ENCODE data around the gene CENATAC.
"Not testable (repeated sequence)": the region's sequence is repeated elsewhere in the genome, so short reads cannot be mapped to it uniquely, and the experiment has no call there.

CENATAC gene

DNA sequence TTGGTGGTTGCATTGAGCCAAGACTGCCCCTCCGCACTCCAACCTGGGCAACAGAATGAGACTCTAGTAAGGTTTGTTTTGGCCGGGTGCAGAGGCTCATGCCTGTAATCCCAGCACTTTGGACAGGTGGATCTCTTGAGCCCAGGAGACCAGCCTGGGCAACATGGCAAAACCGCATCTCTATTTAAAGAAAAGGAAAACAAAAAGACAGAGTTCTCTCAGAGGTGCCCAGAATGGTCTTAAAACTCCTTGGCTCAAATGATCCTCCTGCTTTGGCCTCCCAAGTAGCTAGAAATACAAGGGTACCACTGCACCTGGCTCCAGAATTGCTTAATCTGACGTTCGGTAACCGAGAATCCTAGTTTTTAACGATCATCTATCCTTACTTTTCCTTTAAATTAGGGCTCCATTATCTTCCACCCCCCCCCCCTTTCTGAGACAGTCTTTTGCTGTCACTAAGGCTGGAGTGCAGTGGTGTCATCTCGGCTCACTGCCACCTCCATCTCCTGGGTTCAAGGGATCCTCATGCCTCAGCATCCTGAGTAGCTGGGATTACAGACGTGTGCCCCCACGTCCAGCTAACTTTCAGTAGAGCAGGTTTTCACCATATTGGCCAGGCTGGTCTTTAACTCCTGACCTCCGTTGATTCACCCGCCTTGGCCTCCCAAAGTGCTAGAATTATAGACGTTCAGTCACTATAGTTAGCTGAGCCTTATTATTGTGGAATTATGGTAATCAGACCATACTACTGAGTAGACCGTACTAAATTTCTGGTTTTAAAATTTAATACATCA, 18.5 kb downstream of the CENATAC start:
- Histone ChIP-seq H3K4me1 (ENCODE audit: insufficient read depth, poor library complexity, severe bottlenecking) (peaks cover 19% of the 10 kb centered on the region), H3K36me3 (ENCODE audit: low read depth) (peaks cover 72% of the 10 kb centered on the region), H3K9me3 (ENCODE audit: severe bottlenecking) (no peaks in the 10 kb centered on the region), H3K4me3 (ENCODE audit: severe bottlenecking) (peak overlapping the region; percentile 85), H3K27me3 (ENCODE audit: insufficient read depth, poor library complexity, severe bottlenecking) (no peaks in the 10 kb centered on the region), H3K27ac (ENCODE audit: poor library complexity, severe bottlenecking) (peak overlapping the region; percentile 82)
- DNase-seq (ENCODE audit: low spot score) (no peak), ATAC-seq (ENCODE audit: low read depth) (no peak)
- TF ChIP-seq, protein P1, sequence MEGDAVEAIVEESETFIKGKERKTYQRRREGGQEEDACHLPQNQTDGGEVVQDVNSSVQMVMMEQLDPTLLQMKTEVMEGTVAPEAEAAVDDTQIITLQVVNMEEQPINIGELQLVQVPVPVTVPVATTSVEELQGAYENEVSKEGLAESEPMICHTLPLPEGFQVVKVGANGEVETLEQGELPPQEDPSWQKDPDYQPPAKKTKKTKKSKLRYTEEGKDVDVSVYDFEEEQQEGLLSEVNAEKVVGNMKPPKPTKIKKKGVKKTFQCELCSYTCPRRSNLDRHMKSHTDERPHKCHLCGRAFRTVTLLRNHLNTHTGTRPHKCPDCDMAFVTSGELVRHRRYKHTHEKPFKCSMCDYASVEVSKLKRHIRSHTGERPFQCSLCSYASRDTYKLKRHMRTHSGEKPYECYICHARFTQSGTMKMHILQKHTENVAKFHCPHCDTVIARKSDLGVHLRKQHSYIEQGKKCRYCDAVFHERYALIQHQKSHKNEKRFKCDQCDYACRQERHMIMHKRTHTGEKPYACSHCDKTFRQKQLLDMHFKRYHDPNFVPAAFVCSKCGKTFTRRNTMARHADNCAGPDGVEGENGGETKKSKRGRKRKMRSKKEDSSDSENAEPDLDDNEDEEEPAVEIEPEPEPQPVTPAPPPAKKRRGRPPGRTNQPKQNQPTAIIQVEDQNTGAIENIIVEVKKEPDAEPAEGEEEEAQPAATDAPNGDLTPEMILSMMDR (IDR thresholded peaks at IDR 0.05; ENCODE audit: poor library complexity, severe bottlenecking) = no peak

DNA sequence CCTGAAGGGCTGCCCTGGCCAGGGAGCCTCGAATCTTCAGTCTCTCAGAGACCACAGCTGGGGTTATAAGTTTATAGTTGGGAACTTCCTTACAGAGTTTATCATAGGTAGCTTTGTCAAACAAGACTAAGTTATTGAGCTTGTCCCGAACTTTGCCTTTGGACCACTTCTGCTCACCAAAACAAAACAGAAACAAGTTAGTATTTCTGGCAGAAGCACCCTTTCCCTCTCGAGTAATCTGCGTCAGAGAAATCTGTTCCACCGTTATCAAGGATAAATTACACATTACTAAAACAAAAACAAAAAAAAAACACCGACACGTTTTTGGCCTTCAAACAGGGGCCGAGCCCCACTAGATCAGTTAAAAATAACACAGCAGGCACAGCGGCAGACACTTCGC, 19.4 kb downstream of the CENATAC start:
- H3K27ac ChIP-seq (ENCODE audit: poor library complexity, severe bottlenecking) = peak overlapping the region; percentile 82

DNA sequence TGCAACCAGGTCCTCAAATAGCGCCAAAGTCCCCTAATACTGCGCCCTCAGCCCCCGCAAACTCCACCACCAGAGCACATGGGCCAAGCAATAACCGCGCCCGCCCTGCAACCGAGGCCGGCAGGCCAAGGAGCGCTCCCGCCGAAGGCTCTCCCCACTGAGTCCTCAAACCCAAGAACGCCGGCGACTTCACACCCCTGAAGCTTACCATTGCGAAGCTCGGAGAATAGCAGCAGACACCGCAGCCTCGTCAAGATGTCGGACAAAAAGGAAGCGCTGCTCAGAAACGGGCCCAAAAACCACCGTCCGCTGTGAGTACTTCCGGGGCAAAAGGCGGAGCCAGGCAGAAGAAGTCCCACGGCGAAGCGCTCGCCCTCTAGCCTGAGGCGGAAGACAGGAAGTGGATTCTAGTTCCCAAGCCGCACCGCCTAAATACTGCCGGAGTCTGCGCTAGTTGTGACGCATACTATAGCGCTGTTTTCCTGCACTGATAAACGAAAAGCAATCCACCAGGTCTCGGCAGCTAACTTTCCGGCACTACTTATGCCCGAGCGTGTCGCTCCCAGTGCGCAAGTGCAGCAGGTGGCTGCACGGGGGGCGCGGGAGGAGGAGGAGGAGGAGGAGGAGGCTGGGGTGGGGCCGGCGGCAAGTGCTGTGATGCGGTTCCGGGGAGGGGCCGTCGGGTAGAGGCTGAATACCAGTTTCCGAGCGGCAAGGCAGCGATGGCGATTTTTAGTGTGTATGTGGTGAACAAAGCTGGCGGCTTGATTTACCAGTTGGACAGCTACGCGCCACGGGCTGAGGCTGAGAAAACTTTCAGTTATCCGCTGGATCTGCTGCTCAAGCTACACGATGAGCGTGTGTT, 20.4 kb downstream of the CENATAC start, which contains the start of the genes RPS25 and TRAPPC4:
TSS of gene RPS25 (minus strand) at position 270 of the 865 bp plus-strand sequence. CDS start at position 211, 59 bp downstream.
TSS of gene TRAPPC4 (plus strand) at position 693 of the 865 bp plus-strand sequence. CDS start at position 723, 30 bp downstream.
- DNase-seq (ENCODE audit: low spot score) (peak; percentile 97), ATAC-seq (ENCODE audit: low read depth) (peak; percentile 87)
- H3K9me3 ChIP-seq (ENCODE audit: severe bottlenecking) = no peaks in the 10 kb centered on the region
- TF ChIP-seq, protein P1 (IDR thresholded peaks at IDR 0.05; ENCODE audit: poor library complexity, severe bottlenecking) = no peak
- peaks cover 19% of the 10 kb centered on the region for H3K4me1 ChIP-seq (ENCODE audit: insufficient read depth, poor library complexity, severe bottlenecking)
- no peaks in the 10 kb centered on the region for H3K27me3 ChIP-seq (ENCODE audit: insufficient read depth, poor library complexity, severe bottlenecking)
- peaks cover 75% of the 10 kb centered on the region for H3K36me3 ChIP-seq (ENCODE audit: low read depth)
- H3K27ac ChIP-seq (ENCODE audit: poor library complexity, severe bottlenecking) = peak within 1 kb of the TSS; percentile 82
- H3K4me3 ChIP-seq (ENCODE audit: severe bottlenecking) = peak within 1 kb of the TSS; percentile 85

More for the DNA sequence above, 19.4 kb downstream of the CENATAC start:
- Histone ChIP-seq H3K36me3 (ENCODE audit: low read depth) (peaks cover 78% of the 10 kb centered on the region), H3K4me1 (ENCODE audit: insufficient read depth, poor library complexity, severe bottlenecking) (peaks cover 19% of the 10 kb centered on the region), H3K4me3 (ENCODE audit: severe bottlenecking) (peak overlapping the region; percentile 85)
- H3K27me3 ChIP-seq (ENCODE audit: insufficient read depth, poor library complexity, severe bottlenecking); H3K9me3 ChIP-seq (ENCODE audit: severe bottlenecking); ATAC-seq (ENCODE audit: low read depth); DNase-seq (ENCODE audit: low spot score): not testable (repeated sequence)

DNA sequence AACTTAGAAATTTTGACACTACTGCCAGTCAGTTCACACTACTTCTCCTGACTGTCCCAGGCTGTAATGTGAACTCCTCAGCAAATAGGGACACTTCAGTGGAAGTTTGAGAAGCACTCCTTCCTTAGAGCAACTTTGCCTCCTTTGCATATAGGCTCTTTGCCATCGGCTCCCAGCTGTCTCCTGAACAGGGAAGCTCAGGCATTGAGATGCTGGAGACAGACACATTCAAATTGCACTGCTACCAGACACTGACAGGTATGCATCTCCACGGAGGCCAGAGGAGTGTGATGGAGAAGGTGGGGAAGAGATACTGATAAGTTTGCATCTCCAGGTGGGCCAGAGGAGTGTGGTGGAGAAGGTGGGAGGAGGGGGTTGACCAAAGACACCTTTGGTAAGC, 22.1 kb downstream of the CENATAC start:
- no peak overlapping the region for H3K27ac ChIP-seq (ENCODE audit: poor library complexity, severe bottlenecking)
- H3K9me3 ChIP-seq (ENCODE audit: severe bottlenecking) = no peaks in the 10 kb centered on the region
- H3K4me3 ChIP-seq (ENCODE audit: severe bottlenecking) = peak overlapping the region; percentile 85
- ATAC-seq (ENCODE audit: low read depth) (no peak), DNase-seq (ENCODE audit: low spot score) (no peak)
- peaks cover 75% of the 10 kb centered on the region for H3K36me3 ChIP-seq (ENCODE audit: low read depth)
- TF ChIP-seq, protein P1 (IDR thresholded peaks at IDR 0.05; ENCODE audit: poor library complexity, severe bottlenecking) = no peak
- H3K27me3 ChIP-seq (ENCODE audit: insufficient read depth, poor library complexity, severe bottlenecking) = no peaks in the 10 kb centered on the region
- peaks cover 19% of the 10 kb centered on the region for H3K4me1 ChIP-seq (ENCODE audit: insufficient read depth, poor library complexity, severe bottlenecking)

DNA sequence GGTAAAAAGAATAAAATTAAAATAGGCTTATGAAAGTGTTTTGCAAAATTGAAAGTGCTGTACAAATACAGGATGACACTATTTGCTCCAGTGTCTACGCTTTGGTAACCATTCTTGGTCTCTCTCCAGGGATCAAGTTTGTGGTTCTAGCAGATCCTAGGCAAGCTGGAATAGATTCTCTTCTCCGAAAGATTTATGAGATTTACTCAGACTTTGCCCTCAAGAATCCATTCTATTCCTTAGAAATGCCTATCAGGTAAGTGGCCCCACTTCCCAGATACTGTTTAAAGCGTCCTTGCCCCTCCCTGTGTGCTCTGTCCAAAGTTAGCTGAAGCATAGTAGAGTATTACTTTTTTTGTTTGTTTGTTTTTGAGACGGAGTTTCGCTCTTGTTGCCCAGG, 23.7 kb downstream of the CENATAC start:
- Histone ChIP-seq H3K27me3 (ENCODE audit: insufficient read depth, poor library complexity, severe bottlenecking) (no peaks in the 10 kb centered on the region), H3K4me1 (ENCODE audit: insufficient read depth, poor library complexity, severe bottlenecking) (peaks cover 14% of the 10 kb centered on the region), H3K27ac (ENCODE audit: poor library complexity, severe bottlenecking) (no peak overlapping the region), H3K4me3 (ENCODE audit: severe bottlenecking) (no peak overlapping the region), H3K9me3 (ENCODE audit: severe bottlenecking) (no peaks in the 10 kb centered on the region), H3K36me3 (ENCODE audit: low read depth) (peaks cover 65% of the 10 kb centered on the region)
- TF ChIP-seq, protein P1 (IDR thresholded peaks at IDR 0.05; ENCODE audit: poor library complexity, severe bottlenecking) = no peak
- ATAC-seq (ENCODE audit: low read depth) (no peak), DNase-seq (ENCODE audit: low spot score) (no peak)
